CD4-positive, alpha-beta T cell (primary cell): ENCODE measurements around the gene ST6GALNAC2. TPM values are rescaled to one million over a fixed set of nuclear protein-coding genes. Genes with fewer than 3 reads are reported as not detected.

ENCODE experiments used
- ATAC-seq: fragments of 200-7000 bp; cut with Tn5 transposase; one replicate; pipeline ENCODE4 v1.10.0; 2022; ENCODE audit warnings: mild to moderate bottlenecking; ENCODE audit not compliant: poor library complexity
- CTCF ChIA-PET: fragments of 350-600 bp; sonication (Branson Sonifier 250); formaldehyde crosslinking; loops from one replicate; lab custom pipeline; 2021; ENCODE audit warnings: antibody characterized with exemption, inconsistent platforms; lab: Charles Lee
- POLR2A ChIA-PET: fragments of 350-600 bp; sonication (Branson Sonifier 250); formaldehyde crosslinking; loops from one replicate; lab custom pipeline; 2021; ENCODE audit warnings: antibody characterized with exemption, inconsistent platforms; lab: Charles Lee
- DNase-seq, 14 experiments: peaks; one replicate each; pipeline ENCODE4 v3.0.0-alpha.2; 2013 to 2020; ENCODE audit warnings: mixed read lengths in 2 of 14
- H3K27ac ChIP-seq, 2 donors: one replicate each; pipeline versions ENCODE4 v1.5.1 to v1.7.0; 2013; ENCODE audit warnings: low read length in 2 of 2, low read depth in 1 of 2, mild to moderate bottlenecking in 1 of 2
- H3K27me3 ChIP-seq, 2 experiments: 1 replicate in 1 of 2; 2 replicates in 1 of 2; pipeline versions ENCODE4 v1.6.1 to v1.7.0; 2013; ENCODE audit warnings: low read length in 2 of 2, control low read depth in 1 of 2, mild to moderate bottlenecking in 1 of 2, moderate library complexity in 1 of 2; ENCODE audit not compliant: insufficient read depth in 2 of 2, control insufficient read depth in 1 of 2
- H3K36me3 ChIP-seq: one replicate; pipeline ENCODE4 v1.6.1; 2013; ENCODE audit warnings: low read length, control low read depth; ENCODE audit not compliant: insufficient read depth
- H3K4me1 ChIP-seq: one replicate; pipeline ENCODE4 v1.6.1; 2013; ENCODE audit warnings: low read length, control low read depth; ENCODE audit not compliant: insufficient read depth
- H3K4me3 ChIP-seq: one replicate; pipeline ENCODE4 v1.5.1; 2013; ENCODE audit warnings: mild to moderate bottlenecking, low read length, moderate library complexity
- H3K9me3 ChIP-seq, 2 experiments: 1 replicate in 1 of 2; 2 replicates in 1 of 2; pipeline versions ENCODE4 v1.6.1 to v1.7.0; 2013; ENCODE audit warnings: low read length in 2 of 2, mild to moderate bottlenecking in 2 of 2, control low read depth in 1 of 2, moderate library complexity in 1 of 2; ENCODE audit not compliant: control insufficient read depth in 1 of 2, insufficient read depth in 1 of 2
- H3K27ac Mint-ChIP-seq: one replicate; pipeline ENCODE4 v1.8.0; 2020; ENCODE audit warnings: mixed read lengths
- H3K27me3 Mint-ChIP-seq: one replicate; pipeline ENCODE4 v1.8.0; 2021; ENCODE audit warnings: mixed read lengths
- H3K36me3 Mint-ChIP-seq: one replicate; pipeline ENCODE4 v1.8.0; 2021; ENCODE audit warnings: low read depth, mixed read lengths
- H3K4me1 Mint-ChIP-seq: one replicate; pipeline ENCODE4 v1.8.0; 2021; ENCODE audit warnings: low read depth, mixed read lengths
- H3K4me3 Mint-ChIP-seq: one replicate; pipeline ENCODE4 v1.8.0; 2020; ENCODE audit warnings: mild to moderate bottlenecking, mixed read lengths
- H3K9me3 Mint-ChIP-seq: one replicate; pipeline ENCODE4 v1.8.0; 2020; ENCODE audit warnings: mixed read lengths
- intact Hi-C, 2 experiments: fragments of 100-400 bp; cut with DNase I in 1 of 2; cut with micrococcal nuclease in 1 of 2; formaldehyde crosslinking; loops; one replicate each; pipeline versions ENCODE4 v1.15.1 to v1.9.0; 2023 to 2025; cut with DNase I, micrococcal nuclease
- total RNA-seq, 174 experiments: library from RNA in 2 of 174; stranded (reverse) in 2 of 174; gene quantifications; one replicate each; pipeline ENCODE4 v1.2.3 and lab custom pipeline; 2021 to 2026
- TF ChIP-seq, protein P1 (sequence below): fragments of 200-600 bp; IDR thresholded peaks from one replicate; pipeline ENCODE4 v1.8.0; 2022; ENCODE audit warnings: antibody characterized with exemption, mild to moderate bottlenecking

The ST6GALNAC2 gene
- total RNA-seq, 2 experiments from 2014 or later = 0.49 to 1.2 TPM

- ATAC-seq = peak; percentile 30
- POLR2A ChIA-PET = no interaction called here
- peaks cover 59% of the 10 kb centered on the region for H3K27me3 Mint-ChIP-seq
- peaks cover 14% of the 10 kb centered on the region for H3K4me1 ChIP-seq
- H3K9me3 ChIP-seq = peaks cover 0 to 13% of the 10 kb centered on the region in 2 experiments
- CTCF ChIA-PET = interaction anchor here (1.0 to 1.8 kb wide), 2 partner anchors 11 to 18 kb away, joined by 3 to 5 read pairs; no protein-coding TSS in a partner anchor
- TF ChIP-seq, protein P1, sequence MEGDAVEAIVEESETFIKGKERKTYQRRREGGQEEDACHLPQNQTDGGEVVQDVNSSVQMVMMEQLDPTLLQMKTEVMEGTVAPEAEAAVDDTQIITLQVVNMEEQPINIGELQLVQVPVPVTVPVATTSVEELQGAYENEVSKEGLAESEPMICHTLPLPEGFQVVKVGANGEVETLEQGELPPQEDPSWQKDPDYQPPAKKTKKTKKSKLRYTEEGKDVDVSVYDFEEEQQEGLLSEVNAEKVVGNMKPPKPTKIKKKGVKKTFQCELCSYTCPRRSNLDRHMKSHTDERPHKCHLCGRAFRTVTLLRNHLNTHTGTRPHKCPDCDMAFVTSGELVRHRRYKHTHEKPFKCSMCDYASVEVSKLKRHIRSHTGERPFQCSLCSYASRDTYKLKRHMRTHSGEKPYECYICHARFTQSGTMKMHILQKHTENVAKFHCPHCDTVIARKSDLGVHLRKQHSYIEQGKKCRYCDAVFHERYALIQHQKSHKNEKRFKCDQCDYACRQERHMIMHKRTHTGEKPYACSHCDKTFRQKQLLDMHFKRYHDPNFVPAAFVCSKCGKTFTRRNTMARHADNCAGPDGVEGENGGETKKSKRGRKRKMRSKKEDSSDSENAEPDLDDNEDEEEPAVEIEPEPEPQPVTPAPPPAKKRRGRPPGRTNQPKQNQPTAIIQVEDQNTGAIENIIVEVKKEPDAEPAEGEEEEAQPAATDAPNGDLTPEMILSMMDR = no peak
- H3K4me1 Mint-ChIP-seq = peaks cover 6% of the 10 kb centered on the region
- H3K27ac ChIP-seq = no peak overlapping the region
- H3K9me3 Mint-ChIP-seq = no peaks in the 10 kb centered on the region
- peak in 3 of 14 experiments; percentile 31 to 63 (median 58) for DNase-seq
- no peak overlapping the region for H3K4me3 ChIP-seq
- intact Hi-C loops = no loop called here
- no peak overlapping the region for H3K4me3 Mint-ChIP-seq
- H3K27ac Mint-ChIP-seq = no peak overlapping the region
- H3K36me3 ChIP-seq = no peaks in the 10 kb centered on the region
- H3K36me3 Mint-ChIP-seq = no peaks in the 10 kb centered on the region
- peaks cover 25 to 50% of the 10 kb centered on the region in 2 experiments for H3K27me3 ChIP-seq
Observed at GRCh38 chr17:76540381-76541300, 45.0 kb downstream of the ST6GALNAC2 start.

DNA sequence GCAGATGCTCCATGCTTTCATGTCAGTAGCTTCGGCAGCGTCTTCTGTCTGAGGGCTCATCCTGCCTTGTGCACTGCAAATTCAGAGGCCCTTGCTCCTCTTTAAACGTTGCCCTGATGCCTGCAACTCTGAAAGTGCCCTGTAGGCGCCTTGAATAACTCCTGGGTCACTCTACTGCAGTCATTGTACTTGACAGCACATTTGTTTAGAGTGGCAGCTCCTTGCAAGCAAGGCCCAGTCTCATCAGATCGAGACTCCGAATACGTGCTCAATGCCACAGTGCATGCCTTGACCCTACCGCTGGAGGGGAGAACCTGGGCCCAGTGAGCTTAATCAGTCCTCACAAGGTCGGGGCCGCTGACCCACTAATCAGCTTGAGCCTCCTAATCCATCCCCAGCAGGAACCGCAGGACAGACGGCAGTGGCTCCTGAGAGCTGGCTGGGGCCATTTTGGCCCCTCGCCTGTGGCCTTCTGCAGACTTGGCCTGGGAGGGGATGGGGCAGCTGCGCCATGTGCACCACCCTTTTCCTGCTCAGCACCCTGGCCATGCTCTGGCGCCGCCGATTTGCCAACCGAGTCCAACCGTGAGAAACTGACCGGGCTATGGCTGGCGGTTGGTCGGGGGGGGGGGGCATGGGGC, 45.9 kb downstream of the ST6GALNAC2 start, which contains the start of gene PRCD:
PRCD (plus strand) TSS at position 414 of the 641 bp plus-strand sequence; CDS start at position 512, 98 bp downstream.
- H3K36me3 ChIP-seq = no peaks in the 10 kb centered on the region
- H3K27ac Mint-ChIP-seq = no peak within 1 kb of the TSS
- ChIA-PET CTCF (interaction anchor here (1.0 to 1.8 kb wide), 2 partner anchors 12 to 17 kb away, joined by 3 to 5 read pairs; no protein-coding TSS in a partner anchor), POLR2A (no interaction called here)
- peaks cover 25 to 50% of the 10 kb centered on the region in 2 experiments for H3K27me3 ChIP-seq
- H3K36me3 Mint-ChIP-seq = no peaks in the 10 kb centered on the region
- peaks cover 0 to 13% of the 10 kb centered on the region in 2 experiments for H3K9me3 ChIP-seq
- peaks cover 65% of the 10 kb centered on the region for H3K27me3 Mint-ChIP-seq
- H3K9me3 Mint-ChIP-seq = no peaks in the 10 kb centered on the region
- intact Hi-C loops = no loop called here
- H3K4me1 ChIP-seq = peaks cover 14% of the 10 kb centered on the region
- H3K4me3 Mint-ChIP-seq = peak within 1 kb of the TSS; percentile 46
- DNase-seq = no peak
- no peak within 1 kb of the TSS for H3K27ac ChIP-seq
- no peak within 1 kb of the TSS for H3K4me3 ChIP-seq
- TF ChIP-seq, protein P1 = no peak
- peaks cover 6% of the 10 kb centered on the region for H3K4me1 Mint-ChIP-seq
- no peak for ATAC-seq

DNA sequence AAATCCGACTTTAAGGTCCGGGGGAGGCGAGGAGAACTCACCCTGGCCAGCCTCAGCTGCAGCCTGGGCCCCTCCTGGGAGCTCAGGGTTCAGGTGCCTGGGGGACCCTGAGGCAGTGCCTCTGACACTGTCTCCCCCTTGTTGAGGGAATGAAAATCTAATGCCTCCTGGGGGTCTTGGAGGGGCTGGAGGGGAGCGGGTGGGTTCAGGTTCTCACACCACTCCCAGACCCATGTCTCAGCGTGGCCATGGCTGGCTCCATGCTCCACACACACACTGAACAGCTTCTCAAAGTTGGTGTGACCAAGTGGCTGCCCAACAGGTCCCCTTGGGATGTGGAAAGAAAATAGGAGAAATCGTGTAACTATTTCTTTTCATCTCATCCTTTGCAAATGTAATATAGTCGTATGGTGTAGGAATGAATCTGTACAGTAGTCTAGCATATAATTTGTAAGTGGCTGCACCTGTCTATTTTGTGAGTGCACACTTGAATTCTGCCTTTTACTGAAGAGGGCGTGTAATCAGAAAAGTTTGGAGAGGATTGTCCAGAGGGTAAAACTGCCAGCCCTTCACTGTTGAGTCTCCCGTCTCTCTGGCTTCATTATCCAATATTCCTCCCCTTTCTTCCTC, 46.6 kb downstream of the ST6GALNAC2 start:
- intact Hi-C loops = no loop called here
- peaks cover 6% of the 10 kb centered on the region for H3K4me1 Mint-ChIP-seq
- CTCF ChIA-PET = interaction anchor here (0.9 to 1.8 kb wide), 2 partner anchors 16 to 21 kb away, joined by 3 to 5 read pairs; no protein-coding TSS in a partner anchor
- POLR2A ChIA-PET = no interaction called here
- Histone ChIP-seq H3K36me3 (no peaks in the 10 kb centered on the region), H3K4me1 (peaks cover 14% of the 10 kb centered on the region), H3K4me3 (no peak overlapping the region), H3K27me3 (peaks cover 25 to 50% of the 10 kb centered on the region in 2 experiments), H3K27ac (no peak overlapping the region), H3K9me3 (peaks cover 0 to 13% of the 10 kb centered on the region in 2 experiments)
- H3K27me3 Mint-ChIP-seq = peaks cover 63% of the 10 kb centered on the region
- no peaks in the 10 kb centered on the region for H3K36me3 Mint-ChIP-seq
- no peak overlapping the region for H3K27ac Mint-ChIP-seq
- ATAC-seq (no peak), DNase-seq (no peak)
- peak overlapping the region; percentile 46 for H3K4me3 Mint-ChIP-seq
- TF ChIP-seq, protein P1 = no peak
- no peaks in the 10 kb centered on the region for H3K9me3 Mint-ChIP-seq
